Fibroblast of peridontal ligament (primary cell): ENCODE measurements around the gene FMN1.
A peak's percentile ranks its signal among the peaks of the same experiment; 100 is the strongest.
"Not testable (repeated sequence)": the region's sequence is repeated elsewhere in the genome, so short reads cannot be mapped to it uniquely, and the experiment has no call there.

ENCODE experiments used
- DNase-seq: peaks from one replicate; pipeline ENCODE4 v3.0.0-alpha.2; 2010; ENCODE audit errors: extremely low read depth

FMN1 gene

DNA sequence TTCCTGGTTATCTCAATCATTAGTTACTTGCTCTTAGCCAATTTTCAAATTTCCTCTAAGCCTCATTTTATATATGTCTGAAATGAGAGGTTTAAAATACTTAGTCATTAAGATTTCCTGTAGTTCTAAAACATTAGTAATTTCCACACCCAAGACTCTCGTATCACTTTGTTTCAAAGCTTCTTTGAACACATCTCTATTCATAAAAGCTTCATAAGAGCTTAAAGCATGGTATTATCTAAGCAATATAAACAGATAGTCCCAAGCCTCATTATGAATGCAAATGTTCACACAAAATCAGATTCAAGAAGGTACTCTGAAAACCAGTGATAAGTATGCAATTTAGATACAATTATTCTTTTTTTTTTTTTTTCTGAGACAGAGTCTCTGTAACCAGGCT is 217.0 kb downstream of the FMN1 start:
- no peak for DNase-seq

DNA sequence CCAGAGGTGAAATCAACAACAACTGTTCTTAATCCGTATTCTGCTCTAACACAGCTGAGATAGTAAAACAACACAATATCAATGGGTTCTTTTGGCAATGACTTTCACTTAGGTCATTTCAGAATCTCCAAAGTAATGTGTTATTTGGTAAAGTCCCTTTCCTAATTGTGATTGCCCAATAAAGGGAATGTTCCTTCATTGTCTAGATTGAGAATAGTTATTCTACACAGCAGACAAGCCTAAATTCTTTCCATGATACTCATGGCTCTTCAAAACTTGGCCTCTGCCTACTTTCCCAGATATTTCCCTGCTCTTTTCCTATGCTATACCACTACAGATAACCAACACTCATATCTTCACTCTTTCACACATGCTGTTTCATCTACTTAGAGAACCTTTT is 219.8 kb downstream of the FMN1 start:
- DNase-seq = peak; percentile 77

DNA sequence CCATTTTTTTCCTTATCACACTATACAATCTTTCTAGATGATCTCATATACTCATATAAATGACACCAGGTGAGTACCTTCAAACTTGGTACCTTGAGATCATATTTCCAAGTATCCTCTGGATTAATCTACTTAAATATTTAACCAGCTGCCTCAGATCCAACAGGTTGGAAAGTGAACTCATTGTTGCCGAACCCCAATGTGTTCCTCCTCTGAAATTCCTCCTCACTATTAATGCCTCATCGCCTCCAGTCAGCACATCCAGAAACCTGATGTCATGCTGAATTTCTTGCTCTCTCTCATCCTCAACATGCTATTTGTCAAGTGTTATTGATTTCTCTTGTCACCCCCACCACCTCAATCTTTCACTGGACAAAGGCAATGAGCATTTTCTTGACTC is 221.8 kb downstream of the FMN1 start:
- no peak for DNase-seq

DNA sequence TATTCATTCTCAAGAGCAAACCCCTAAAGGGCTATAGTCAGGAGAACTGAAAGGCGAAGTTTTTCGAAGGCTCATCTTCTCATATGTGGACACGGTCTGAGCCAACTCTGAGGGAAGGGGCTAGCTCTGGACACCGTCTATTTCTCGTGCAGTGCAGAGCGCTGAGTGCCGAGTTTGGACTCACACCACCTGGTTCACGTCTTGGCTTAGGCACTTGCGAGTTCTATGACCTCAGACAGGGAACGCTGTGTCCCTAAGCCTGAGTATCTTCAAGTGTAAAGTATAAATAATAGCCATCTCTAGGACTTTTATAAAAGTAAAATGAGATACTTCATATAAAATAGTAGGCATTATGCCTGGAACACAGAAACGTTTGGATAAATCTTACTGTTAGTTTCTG is 223.7 kb downstream of the FMN1 start:
- DNase-seq = no peak

DNA sequence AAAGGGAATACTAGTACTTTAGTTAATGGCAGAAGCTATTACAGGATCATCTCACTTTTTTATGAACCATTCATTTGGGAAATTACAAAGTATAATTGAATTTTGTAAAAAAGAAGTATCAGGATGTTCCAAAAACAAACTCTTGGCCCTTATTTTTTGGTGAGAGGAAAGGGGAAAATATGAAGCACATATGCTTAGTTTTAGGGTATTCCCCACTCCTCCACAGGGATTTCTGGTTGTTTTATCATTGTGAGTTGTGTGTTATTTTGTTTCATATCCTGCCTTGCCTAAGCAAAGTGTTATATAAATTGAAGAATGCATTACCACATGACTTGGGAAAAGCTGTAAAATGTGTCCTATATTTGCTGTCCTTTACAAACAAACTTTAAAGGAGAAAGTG is 227.0 kb downstream of the FMN1 start:
- peak; percentile 33 for DNase-seq

DNA sequence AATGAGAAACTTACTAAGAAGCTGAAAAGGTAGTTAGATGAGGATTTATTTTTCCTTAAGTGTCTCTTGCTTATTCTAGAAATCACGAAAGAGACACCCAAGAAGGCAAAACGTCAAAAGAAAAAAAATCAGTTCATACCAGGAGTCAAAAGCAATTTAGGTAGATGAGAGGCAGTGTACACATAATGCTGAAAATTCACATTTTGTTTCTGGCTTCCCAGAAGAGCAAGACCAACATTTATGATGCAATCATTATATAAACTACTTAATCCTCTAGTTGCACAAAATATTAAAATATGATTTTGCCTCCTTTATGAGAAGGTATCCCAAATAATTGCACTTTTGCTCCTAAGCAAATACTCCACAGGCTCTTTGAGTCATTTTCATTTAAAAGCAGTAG is 228.0 kb downstream of the FMN1 start:
- DNase-seq = peak; percentile 70

- no peak for DNase-seq
These were observed 228.6 kb downstream of the FMN1 start for GRCh38 chr15:32965897-32966296.

DNA sequence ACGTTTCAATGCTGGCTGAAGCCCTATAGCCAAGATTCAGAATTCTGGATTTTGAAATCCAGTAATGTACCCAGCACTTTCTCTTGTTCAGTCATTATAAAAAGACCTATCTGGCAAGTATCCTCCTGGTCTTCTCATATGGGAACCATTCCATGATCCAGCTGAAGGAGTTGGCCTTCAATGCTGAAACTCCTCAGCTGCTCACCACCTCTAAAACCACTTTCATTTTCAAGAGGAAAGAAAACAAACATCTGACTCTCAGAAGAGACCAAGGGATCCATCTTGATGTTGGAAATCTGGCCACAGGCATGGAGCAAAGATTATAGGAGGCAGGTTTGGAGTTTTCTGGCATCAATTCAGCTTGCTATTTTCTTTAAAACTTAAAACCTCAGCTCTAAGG is 235.4 kb downstream of the FMN1 start:
- DNase-seq = peak; percentile 88

GRCh38 chr15:32957219-32957618 is 237.3 kb downstream of the FMN1 start:
- DNase-seq = no peak

DNA sequence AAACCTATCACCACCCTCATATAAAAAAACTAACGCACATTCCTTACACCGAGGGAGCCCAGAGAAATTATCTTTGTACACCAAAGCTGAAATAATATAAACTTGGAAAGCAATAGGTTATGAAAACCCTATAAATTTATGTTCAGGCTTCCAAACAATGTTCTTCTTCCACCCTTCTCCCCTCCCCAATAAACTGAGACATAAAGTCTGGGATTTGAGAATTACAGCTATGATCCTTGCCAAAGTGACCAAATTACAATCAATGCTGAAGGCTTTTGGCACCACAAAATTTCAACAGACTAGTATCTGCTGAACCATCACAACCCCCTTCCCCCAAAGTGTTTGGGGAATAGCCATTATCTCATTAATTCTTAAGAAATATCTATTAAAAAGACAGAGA is 237.8 kb downstream of the FMN1 start:
- no peak for DNase-seq

DNA sequence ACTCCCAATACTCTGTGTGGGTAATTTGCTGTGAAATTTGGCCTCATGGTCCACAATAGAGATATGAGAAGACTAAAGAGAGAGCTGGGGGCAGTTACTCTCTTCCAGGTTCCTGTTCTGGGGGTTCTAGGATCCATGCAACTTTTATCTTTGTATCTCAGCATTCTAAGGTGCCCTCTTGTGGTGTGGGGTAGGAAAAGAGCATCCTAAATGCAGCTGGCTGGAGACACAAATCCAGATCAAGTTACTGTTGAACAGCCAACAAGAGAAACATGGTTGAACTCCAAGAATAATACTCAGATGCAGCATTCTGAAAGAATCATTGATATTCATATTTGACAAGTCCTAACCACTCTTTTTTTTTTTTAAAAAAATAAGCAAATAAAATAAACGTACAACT is 238.5 kb downstream of the FMN1 start:
- peak; percentile 98 for DNase-seq

- no peak for DNase-seq
These were observed 241.0 kb downstream of the FMN1 start for GRCh38 chr15:32953533-32953910.

DNA sequence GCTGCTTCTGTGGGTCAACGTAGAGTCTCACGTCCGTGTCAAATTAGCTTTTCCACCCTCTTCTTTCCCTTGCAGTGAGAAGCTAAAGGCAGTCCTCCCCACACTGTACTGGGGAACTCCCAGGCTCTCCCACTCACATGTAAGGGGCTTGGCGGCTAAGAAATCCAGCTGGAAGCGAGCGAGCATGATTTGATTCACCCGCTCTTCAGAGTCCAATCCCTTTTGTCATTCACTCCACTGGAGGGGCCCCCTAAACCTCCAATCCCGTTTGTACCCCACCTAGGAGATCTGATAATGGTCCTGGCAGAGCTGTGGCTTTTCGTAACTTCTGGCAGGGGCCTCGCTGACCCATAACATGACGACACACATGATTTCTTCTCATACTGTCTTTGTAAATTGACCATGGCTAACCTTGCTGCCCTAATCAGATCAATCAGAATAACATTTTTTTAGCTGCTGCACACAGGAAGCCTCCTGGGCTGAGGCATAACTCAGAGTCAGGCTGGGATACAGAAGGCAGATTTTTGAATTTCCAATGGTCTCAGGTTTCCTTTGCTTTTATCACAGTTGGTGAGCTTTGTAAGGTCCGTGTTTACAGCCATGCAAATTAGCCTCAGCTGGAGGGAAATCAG is 241.5 kb downstream of the FMN1 start:
- DNase-seq = peak; percentile 44

DNA sequence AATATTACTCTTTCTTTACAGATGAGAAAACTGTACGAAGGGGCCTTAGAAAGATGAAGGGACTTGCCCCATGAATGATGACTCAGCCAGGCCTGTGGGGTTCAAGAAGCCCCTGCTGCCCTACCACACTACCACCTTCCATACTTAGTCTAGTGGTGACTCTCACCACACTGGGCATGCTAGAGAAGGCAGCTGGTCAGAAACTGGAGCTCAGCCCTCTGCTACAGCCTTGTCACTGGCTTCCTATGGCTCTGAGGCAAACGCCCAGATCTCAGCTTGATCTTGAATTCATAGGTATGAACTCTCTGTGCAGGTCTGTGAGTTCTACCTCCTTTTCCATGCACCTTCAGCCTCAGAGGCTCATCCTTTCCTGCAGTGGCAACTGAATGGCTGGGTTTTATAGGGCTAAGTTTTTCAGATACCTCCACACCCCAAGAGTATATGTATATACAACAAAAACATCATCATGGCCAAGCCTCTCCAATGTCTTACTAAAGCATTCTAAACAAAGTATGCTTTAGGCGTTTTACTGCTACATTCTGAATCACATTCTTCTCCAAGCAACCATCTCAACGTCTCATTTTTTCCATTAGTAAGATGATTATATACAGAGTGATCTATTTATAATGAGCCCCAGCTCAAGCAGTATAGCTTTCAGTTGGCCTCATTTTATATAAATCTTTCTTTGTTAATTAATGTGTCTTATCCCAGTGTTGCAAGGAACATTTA is 242.6 kb downstream of the FMN1 start:
- DNase-seq = no peak

GRCh38 chr15:32950051-32950450 is 244.5 kb downstream of the FMN1 start:
- DNase-seq = not testable (repeated sequence)

- no peak for DNase-seq
These were observed 248.3 kb downstream of the FMN1 start for GRCh38 chr15:32946210-32946609.

GRCh38 chr15:32944431-32944830 is 250.1 kb downstream of the FMN1 start:
- no peak for DNase-seq

DNA sequence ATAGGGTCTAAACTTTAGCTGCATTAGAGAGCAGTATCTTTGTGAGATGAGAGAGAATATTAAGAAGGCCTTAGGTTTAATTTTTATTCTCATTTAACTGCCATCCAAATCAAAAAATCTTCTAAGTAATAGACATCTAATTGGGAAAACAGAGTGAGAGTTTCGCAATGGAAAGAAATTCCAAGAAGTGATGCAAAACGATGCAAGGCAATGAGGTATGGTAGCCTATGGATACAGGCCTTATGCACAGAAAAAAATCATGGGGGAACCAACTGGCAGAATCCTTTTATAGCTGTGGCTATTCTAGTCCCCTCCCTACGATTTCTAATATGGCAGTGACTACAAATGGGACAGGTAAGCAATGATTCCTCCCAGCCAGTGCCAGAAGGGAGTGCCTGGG is 250.8 kb downstream of the FMN1 start:
- DNase-seq = peak; percentile 60

- DNase-seq = peak; percentile 71
These were observed 252.1 kb downstream of the FMN1 start for GRCh38 chr15:32942401-32942841.

- DNase-seq = no peak
These were observed 252.7 kb downstream of the FMN1 start for GRCh38 chr15:32941823-32942222.

DNA sequence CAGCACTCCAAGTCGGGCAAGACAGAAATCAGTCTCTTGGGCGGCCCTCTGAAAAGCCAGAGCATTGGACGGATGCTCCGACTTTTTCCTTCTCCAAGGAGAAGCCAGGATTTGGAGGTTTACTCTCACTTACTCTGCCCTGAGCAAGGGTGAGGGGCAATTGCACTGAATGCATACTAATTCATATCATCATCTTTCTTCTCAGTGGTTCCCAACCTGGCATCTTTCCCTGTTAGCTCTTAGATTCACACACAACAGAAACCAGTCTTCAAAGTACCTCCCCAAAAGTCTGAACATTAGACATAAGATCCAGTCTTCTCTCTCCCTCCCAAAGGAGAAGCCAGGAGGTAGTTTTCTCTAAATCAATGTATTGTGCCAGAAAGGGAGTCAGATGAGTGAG is 257.5 kb downstream of the FMN1 start:
- no peak for DNase-seq

GRCh38 chr15:32936283-32936918 is 258.1 kb downstream of the FMN1 start:
- DNase-seq = peak; percentile 96

DNA sequence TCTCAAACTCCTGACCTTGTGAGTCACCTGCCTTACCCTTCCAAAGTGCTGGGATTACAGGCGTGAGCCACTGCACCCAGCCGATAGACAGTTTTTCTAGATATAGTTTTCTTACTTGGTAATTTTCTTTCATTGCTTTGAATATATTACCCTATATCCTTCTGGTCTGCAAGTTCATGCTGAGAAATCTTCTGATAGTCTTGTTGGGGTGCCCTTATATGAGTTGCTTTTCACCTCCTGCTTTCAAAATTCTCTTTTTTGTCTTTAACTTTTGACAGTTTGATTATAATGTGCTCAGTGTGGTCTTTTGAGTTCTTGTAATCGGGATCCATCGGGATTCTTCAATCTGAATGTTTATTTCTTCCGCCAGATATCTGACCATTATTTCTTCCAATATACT is 259.4 kb downstream of the FMN1 start:
- no peak for DNase-seq
